GM21360 (cell line): ENCODE measurements around the gene BRI3BP.
"Not testable (repeated sequence)": the region's sequence is repeated elsewhere in the genome, so short reads cannot be mapped to it uniquely, and the experiment has no call there.

Source experiments
- ATAC-seq: cut with Tn5 transposase; IDR thresholded peaks from one replicate; pipeline ENCODE4 v1.9.1; 2021; ENCODE audit warnings: mild to moderate bottlenecking, moderate library complexity; ENCODE audit not compliant: unreplicated experiment

Gene BRI3BP

DNA sequence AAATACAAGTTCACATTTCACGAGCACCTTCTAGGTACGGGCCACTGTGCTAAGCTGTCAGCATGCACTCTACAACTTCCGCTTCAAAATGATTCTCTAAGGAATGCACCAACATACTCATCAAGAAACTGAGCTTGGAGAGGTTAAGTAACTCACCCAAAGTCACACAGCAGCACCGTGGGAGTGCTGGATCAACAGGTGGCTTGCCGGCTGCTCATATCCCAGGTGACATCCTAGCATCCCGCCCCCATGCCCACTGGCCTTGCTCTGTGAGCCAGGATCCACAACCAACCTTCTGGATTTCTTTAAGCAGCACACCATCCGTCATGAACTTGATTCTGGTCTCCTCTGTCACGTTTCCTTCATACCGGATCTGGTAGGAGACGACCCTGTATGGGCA, 21.2 kb upstream of the BRI3BP start:
- ATAC-seq, result no peak

DNA sequence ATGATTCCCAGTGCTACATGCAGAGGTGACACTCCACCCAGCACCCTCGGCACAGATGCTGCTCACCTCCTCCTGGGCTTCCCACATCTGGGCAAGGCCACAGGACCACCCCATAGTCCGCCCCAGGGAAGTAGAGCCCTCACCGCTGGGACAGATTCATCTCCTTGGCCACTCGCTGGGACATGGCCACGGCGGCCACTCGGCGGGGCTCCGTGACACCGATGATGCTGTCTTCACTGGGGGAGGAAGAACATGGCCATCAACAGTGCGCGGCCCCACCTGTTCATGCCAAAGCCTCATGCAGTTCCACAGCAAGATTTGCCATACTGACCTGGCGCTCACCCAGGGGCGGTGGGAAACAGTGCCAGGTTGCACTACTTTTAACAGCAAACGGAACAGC, 18.2 kb upstream of the BRI3BP start:
- no peak for ATAC-seq

GRCh38 chr12:124976999-124977398, 16.4 kb upstream of the BRI3BP start:
- ATAC-seq, result no peak

- no peak for ATAC-seq
Observed at GRCh38 chr12:124979568-124979967, 13.9 kb upstream of the BRI3BP start.

DNA sequence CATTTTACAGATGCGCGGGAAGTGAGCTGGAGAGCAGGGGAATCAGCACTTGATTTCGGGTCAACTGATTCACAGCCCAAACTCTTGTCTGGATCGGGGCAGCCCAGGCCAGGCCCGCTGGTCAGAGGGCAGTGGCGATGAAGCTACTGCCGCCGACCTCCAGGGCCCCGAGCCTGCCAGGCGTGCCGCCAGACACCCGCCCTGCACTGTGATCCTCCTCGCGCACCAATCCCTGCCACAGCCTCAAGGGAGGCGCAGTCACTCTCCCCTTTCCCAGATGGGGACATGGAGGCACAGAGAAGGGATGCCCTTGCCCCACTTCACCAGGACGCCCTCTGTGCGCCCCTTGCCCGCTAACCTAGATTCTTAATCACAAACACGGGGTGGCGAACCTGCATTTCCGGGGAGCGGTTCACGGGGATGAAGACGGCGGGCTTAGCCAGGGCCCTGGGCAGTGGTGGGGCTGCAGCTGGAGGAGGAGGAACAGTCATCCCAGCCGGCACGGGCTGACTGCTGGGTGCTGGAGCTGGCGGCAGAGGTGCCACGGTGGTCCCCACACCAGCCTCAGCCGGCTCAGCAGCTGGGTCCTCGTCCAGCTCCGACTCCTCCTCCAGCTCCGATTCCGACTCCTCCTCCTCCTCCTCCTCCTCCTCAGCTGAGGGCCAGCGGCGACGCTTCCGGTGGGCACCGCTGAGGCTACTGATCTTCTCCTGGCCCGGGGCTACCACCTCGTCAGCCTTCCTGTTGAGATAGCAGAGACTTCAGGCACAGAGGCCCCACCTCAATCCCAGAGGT, 13.2 kb upstream of the BRI3BP start:
- no peak for ATAC-seq

- ATAC-seq, result not testable (repeated sequence)
Observed at GRCh38 chr12:124986876-124987275, 6.6 kb upstream of the BRI3BP start.

GRCh38 chr12:124992874-124993625, 395 bp upstream of the BRI3BP start:
- no peak for ATAC-seq

- ATAC-seq, result peak; percentile 24
Observed at GRCh38 chr12:124994437-124994975, 1.1 kb downstream of the BRI3BP start.

DNA sequence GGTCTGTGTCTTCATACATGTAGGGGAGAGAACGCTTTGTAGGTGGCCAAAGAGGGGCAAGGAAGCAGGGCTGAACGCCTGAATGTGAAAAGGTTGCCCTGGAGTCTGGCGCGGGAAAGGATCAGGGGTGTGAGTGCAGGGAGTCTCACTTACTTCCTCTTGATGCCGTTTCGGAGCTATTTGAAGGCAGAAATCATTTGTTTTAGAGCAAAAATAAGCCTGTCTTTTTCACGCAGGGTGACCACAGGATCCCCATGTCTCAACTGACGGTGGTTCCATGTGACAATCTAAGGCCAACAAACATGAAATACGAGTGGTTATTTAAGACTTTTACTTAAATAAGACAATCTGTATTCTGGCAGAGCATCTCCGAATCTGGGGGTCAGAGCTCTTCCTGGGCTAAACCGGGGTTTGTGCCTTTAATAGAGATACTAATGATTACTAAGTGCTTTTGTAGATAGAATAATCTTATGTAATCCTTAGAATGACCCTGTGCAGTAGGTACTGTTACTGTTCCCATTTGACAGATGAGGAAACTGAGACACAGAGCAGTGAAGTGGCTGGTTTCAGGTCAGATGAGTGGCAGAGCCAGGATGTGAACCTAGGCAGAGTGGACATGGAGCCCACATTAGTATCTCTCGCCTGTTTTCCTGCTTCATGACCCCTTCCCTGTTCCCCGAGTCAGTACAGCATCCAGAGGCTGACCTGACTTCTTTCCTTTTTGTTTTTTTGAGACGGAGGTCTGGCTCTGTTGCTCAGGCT, 1.9 kb downstream of the BRI3BP start:
- no peak for ATAC-seq

DNA sequence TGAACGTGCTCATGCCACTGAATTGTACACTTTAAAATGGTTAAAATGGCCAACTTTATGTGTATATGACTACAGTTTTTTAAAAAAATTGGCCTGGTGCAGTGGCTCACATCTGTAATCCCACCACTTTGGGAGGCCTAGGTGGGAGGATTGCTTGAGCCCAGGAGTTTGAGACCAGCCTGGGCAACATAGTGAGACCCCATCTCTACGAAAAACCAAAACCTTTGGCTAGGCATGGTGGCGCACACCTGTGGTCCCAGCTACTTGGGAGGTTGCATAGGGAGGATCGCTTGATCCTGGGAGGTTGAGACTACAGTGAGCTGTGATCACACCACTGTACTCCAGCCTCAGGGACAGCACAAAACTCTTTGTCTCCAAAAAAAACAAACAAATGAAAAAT, 5.3 kb downstream of the BRI3BP start:
- ATAC-seq, result no peak

- no peak for ATAC-seq
Observed at GRCh38 chr12:125001636-125002035, 8.2 kb downstream of the BRI3BP start.

- ATAC-seq, result no peak
Observed at GRCh38 chr12:125003021-125003420, 9.6 kb downstream of the BRI3BP start.

DNA sequence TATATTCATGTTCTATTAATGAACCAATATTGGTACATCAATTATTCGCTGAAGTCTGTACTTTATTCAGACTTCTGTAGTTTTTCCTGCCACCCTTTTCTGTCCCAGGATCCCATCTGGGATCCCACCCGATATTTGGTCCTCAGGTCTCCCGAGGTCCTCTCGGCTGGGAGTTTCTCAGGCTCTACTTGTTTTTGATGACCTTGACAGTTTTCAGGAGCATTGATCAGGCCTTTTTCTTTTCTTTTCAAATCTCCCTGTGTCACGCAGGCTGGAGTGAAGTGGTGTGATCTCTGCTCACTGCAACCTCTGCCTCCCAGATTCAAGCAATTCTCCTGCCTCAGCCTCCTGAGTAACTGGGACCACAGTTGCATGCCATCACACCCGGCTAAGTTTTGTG, 11.2 kb downstream of the BRI3BP start:
- ATAC-seq, result no peak

GRCh38 chr12:125005652-125006051, 12.2 kb downstream of the BRI3BP start:
- ATAC-seq, result no peak

DNA sequence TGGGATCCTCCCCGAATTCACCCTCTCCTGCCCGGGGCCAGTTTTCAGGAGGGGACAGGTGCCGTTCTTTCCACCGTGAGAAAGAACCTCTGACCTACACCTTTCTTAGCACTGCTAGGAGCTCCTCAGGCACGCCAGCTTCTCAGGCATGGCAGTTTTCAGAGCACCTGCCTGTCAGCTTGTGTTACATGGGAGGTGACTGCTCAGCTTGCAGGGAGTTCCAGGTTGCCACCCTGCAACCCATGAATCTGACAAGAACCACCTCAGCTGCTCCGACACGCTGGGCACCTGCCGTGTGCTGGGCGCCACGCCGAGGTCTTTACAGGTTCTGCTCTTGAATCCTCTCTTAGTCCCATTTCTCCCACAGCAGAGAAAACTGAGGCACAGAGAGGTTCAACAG, 12.9 kb downstream of the BRI3BP start:
- ATAC-seq, result no peak

- ATAC-seq, result no peak
Observed at GRCh38 chr12:125013816-125014442, 20.5 kb downstream of the BRI3BP start.

DNA sequence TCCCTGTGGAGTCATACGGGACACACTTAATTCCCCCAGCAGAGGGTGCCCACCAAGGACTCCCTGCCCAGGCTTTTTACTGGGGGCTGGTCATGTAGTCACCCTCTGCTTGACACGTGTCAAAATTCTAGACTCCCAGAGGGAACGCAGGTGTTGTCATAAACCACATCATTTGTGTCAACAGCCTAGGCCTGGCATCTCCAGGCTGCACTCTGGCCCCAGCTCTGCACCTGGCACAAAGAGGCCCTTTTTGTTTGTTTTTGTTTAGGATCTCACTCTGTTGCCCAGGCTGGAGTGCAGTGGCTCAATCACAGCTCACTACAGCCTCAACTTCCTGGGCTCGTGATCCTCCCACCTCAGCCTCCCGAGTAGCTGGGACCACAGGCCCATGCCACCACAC, 21.1 kb downstream of the BRI3BP start:
- no peak for ATAC-seq

- no peak for ATAC-seq
Observed at GRCh38 chr12:125015680-125016310, 22.4 kb downstream of the BRI3BP start.

DNA sequence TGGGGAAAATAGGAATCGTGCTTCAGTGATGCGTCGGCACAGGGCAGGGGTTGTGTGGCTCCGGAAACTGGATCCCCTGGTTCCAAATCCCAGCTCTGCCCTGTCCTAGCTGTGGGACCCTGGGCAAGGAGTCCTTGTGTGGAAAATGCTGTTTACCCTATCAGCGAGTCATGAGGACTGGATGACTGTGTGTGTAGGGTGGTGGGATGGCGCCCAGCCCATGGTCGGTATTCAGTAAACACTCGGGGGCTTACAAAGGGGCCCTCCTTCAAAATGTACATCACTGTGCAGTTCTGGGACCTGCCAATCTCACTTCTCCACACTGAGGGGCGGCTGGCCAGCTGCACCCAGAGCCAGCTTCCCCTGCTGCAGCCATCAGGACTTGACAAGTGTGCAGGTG, 24.4 kb downstream of the BRI3BP start:
- ATAC-seq, result no peak

GRCh38 chr12:125018356-125018755, 24.9 kb downstream of the BRI3BP start:
- ATAC-seq, result no peak
